Choroid plexus epithelial cell (primary cell): ENCODE results near the gene UVRAG.
A peak's percentile ranks its signal among the peaks of the same experiment; 100 is the strongest.

Experiments used
- DNase-seq: peaks from one replicate; pipeline ENCODE4 v3.0.0-alpha.2; 2010; ENCODE audit warnings: low read depth
- H3K4me3 ChIP-seq: 2 replicates; pipeline ENCODE4 v1.5.1; 2011; ENCODE audit warnings: low read depth, mild to moderate bottlenecking, control low read depth, low read length, moderate library complexity
- TF ChIP-seq, protein P1 (sequence below): conservative IDR thresholded peaks from 2 replicates; pipeline ENCODE4 v1.5.1; 2011; ENCODE audit warnings: low read depth, mild to moderate bottlenecking, control low read depth, inconsistent platforms, low read length, moderate library complexity

UVRAG gene

DNA sequence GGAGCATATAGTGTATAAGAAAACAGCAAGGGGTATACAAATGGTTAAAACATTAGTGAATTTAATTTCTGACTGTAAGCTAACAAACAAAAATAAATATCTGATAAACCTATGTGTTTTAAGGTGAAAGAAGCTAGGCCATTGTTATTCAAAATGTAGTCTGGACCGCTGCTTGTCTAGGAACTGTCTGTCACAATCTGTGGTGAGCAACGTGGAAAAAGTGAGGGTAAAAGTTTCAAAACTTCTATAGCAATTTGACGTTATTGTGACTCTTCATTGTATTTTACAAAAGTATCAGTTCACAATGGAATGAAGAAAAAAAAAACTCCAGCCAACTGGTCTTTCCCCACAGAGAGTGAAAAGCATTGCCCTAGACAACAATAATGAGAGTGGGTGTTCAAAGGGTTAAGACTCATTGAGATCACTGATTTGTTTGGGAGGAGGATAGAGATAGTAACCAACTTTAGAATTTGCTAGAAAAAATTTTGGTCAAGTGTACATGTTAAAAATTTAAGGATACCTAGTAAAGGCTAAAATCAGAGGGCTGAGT is 79.1 kb downstream of the UVRAG start:
- H3K4me3 ChIP-seq = no peak overlapping the region
- DNase-seq = no peak
- TF ChIP-seq, protein P1, sequence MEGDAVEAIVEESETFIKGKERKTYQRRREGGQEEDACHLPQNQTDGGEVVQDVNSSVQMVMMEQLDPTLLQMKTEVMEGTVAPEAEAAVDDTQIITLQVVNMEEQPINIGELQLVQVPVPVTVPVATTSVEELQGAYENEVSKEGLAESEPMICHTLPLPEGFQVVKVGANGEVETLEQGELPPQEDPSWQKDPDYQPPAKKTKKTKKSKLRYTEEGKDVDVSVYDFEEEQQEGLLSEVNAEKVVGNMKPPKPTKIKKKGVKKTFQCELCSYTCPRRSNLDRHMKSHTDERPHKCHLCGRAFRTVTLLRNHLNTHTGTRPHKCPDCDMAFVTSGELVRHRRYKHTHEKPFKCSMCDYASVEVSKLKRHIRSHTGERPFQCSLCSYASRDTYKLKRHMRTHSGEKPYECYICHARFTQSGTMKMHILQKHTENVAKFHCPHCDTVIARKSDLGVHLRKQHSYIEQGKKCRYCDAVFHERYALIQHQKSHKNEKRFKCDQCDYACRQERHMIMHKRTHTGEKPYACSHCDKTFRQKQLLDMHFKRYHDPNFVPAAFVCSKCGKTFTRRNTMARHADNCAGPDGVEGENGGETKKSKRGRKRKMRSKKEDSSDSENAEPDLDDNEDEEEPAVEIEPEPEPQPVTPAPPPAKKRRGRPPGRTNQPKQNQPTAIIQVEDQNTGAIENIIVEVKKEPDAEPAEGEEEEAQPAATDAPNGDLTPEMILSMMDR = no peak

DNA sequence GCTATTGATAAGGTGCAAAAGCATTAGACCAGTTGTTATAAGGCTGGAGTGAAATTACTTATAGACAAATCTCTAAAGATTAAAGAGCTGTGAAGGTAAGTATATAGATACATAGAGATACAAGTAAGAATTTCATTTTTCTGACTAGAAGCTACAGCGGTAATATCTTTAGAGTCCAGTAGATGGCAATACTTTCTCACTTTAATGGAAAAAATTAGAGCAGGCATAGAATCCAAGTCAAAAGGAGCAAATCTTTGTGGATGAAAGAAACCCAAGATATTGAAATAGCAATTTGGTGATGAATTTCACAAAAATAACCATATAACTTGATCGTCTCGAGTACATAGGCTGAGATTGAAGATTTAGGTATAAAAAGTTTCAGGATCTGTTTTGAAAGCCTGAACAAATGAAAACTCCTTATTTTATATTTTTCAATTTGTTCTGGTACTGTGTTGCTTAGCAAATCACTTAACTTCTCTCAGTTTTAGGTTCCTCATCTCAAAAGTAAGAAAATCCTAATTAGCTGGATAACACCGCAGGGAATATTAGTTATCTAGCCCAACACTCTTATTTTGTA is 81.9 kb downstream of the UVRAG start:
- TF ChIP-seq, protein P1 = peak; percentile 57
- peak; percentile 66 for DNase-seq
- H3K4me3 ChIP-seq = no peak overlapping the region

DNA sequence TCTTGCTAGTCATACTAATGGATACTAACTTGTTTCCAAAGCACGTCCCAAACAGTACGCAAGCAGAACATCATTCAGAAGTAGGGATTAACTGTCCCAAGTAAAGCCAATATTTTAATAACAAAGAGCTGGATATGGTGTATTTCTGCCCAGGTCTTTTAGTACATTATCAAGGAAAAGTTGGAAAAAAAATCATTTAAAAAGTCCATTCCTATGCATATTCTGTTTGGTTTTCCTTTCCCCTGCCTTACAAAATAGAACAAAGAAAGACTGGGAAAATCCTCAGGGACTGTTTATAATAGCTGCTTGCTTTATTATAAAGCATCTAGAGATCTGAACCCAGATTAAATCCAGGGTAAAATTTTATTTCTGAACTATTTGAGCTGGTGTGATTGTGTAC is 83.9 kb downstream of the UVRAG start:
- TF ChIP-seq, protein P1 = no peak
- no peak overlapping the region for H3K4me3 ChIP-seq
- no peak for DNase-seq

DNA sequence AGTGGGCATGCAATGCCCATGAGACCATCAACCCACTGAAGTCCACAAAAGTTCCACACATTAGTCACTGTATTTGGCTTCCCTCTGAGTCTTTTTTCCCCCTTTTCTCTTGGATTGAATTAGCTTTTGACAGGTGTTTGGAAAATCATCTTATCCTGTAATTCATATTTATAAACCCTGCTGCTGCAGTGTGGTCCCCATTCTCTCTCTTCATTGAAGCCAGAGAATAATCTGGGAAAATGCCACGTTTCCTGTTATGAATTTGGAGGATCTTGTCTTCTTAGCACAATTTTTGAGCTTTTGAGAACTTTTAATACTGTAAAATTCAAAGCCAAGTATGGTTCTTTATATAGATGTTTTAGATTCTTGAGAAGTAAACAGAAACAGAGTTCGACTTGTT is 84.8 kb downstream of the UVRAG start:
- DNase-seq = no peak
- TF ChIP-seq, protein P1 = no peak
- no peak overlapping the region for H3K4me3 ChIP-seq

DNA sequence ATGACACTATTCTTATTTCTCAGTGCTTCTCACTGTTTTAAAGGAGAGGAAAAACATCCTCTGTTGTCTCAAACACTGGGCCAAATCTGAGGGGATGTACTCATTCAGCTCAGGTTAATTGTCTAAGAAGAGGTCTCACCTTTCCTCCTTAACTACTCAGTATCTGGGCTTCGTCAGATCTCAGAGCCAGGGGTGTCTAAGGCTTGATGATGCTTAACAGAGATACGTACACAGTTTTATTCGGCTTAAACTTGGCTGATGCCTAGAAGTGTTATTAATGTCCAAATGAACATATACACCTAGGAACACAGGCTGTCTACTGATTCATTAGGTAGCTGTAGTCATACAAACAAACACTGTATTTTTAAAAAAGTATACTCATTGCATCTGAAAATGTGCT is 85.8 kb downstream of the UVRAG start:
- no peak for DNase-seq
- no peak overlapping the region for H3K4me3 ChIP-seq
- TF ChIP-seq, protein P1 = no peak

DNA sequence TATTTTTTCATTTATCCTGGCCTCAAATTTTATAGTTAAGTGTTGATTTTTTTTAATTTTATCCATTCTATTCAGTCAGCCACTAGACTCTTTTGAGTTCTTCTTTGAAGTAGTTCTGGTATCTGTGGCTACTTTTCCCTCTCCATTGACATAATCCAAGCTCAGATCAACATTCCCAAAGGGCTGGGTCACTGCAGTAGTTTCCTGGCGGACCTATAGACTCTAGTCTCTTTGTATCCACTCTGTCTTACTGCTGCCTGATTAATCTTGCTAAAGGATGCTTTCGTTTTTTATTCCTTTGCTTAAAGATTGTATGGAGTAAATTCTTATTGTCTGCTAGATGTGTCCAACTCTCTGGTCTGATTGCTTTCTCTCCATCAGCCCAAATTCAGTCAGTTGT is 87.6 kb downstream of the UVRAG start:
- no peak for DNase-seq
- no peak overlapping the region for H3K4me3 ChIP-seq
- TF ChIP-seq, protein P1 = no peak

DNA sequence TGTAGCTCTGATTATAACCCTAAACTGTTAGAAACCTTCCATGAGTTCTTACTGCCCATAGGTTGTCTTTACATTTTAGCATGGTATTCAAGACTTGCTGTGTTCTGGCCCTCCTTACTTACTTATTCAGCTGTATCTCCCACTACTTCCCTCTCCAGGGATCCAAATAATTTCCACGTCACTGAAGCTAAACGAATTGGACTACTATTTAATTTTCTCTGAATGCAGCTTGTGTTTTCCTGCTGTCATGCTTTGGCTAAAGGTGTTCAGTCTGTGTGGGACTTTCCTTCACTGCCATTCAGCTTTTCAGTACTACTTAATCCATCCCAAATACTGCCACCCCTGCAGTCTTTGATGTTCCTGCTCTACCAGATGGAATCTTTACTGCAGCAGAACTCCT is 88.3 kb downstream of the UVRAG start:
- TF ChIP-seq, protein P1 = no peak
- DNase-seq = no peak

More for the DNA sequence above, 88.3 kb downstream of the UVRAG start:
- no peak overlapping the region for H3K4me3 ChIP-seq
